AG20443 (cell line): ENCODE measurements around the gene NUBPL.
A peak's percentile ranks its signal among the peaks of the same experiment; 100 is the strongest.
"Not testable (repeated sequence)": the region's sequence is repeated elsewhere in the genome, so short reads cannot be mapped to it uniquely, and the experiment has no call there.

Experiments used
- DNase-seq: peaks from one replicate; pipeline ENCODE4 v3.0.0; 2012; ENCODE audit warnings: low spot score, mixed read lengths

NUBPL gene

DNA sequence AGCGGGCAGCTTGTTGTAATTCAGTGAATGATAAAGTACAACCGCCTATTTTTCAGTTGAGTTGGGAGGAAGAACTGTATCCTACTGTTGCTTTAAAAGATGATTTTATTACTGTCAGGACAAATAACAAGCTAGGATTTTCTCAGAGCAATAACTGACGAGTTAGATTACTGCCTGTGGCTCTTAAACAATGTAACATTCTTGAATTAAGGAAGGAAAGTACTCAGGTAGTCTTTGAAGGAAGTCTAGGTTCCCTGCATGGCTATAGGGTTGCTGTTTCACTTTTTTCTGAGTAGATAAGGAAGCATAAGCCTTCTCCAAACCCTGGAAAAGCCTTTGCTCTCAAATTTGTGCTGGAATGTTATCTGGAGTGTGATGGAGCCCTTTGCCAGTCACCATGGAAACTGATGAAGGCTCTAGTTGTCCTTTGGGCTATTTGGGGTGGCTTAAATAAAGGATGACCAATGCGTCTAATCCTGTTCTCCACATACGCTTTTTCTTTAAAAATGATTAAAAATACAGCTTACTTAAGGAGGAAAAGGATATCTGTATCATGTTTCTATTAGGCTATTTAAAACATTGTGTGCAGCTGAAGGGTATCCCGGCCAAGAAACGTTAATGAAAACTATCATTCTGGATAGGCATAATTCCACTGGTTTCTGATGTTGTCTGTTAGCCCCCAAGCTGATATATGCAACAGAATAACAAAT, 17.7 kb downstream of the NUBPL start:
- DNase-seq: no peak

DNA sequence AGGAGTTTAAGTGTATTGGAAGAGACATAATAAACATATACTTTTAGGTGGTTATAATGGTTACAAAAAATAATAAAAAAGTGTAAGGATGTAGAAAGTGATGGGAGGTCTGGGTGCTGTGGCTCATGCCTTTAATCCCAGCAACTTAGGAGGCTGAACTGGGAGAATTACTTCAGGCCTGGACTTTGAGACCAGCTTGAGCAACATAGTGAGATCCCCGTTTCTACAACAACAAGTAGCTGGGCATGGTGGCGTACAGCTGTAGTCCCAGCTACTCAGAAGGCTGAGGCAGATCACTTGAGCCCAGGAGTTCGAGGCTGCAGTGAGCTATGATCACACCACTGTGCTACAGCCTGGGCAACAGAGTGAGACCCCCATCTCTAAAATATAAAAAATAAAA, 19.0 kb downstream of the NUBPL start:
- DNase-seq: no peak

DNA sequence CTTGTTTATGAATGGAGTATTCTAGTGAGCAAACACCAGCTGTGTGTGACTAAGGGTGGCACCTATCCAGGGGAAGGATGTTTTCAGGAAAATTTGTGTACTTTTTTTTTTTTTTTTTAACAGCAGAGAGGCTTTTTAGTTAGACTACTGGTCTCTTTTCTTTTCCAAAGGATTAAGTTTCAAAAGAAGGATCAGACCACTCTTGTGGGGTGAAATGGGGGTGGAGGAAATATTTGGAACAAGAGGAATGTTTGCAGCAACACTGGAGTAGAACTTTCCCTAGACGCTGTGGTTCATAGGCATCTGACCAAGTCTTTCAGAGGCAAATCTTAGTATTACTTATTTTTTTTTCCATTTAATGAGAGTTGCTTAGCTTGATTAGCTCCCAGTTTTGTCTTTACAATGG, 21.1 kb downstream of the NUBPL start:
- peak; percentile 40 for DNase-seq

DNA sequence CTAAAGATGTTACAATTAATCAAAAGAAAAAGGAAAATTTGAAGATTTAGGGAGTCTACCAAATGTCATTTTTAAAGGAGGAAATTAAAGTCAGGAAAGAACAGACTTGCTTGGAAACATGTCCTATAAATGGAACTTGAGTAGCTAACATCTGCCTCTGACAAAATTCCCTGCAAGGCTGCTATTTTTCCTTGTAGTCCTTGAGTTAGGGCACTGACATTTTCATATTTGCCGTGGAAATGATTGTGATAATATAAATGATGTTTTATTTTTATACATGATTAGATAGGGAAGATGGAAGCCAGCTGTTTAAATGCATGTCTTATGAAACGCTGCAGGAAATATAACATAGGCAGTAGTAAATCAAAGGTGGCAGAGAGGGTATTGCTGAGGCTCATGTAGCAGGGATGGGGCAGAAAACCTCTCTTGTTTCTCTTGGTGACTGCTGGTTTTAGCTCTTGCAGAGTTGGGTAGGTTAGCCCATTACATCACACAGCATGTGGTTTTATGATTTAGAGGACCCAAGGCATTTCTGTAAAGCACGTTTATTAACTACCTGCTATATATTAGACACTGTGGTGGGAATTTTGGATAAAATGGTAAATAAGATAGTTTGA, 21.7 kb downstream of the NUBPL start:
- no peak for DNase-seq

DNA sequence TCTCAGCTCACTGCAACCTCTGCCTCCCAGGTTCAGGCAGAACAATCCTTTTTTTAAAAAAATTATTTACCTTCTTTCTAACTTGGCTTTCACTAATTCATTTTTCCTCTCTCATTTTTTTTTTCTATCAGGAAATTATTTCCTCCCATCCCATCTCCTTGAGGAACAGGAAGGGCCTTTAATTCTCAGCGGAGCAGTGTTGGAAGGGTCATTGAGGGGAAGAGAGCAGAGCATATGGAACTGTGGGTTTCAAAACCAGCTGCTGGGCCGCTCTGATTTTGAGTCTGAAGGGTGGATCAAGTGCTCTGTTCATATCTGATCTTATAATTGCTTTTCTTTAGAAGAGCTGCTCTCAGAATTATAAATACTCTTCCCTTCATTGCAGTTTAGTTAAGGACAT, 29.0 kb downstream of the NUBPL start:
- no peak for DNase-seq

DNA sequence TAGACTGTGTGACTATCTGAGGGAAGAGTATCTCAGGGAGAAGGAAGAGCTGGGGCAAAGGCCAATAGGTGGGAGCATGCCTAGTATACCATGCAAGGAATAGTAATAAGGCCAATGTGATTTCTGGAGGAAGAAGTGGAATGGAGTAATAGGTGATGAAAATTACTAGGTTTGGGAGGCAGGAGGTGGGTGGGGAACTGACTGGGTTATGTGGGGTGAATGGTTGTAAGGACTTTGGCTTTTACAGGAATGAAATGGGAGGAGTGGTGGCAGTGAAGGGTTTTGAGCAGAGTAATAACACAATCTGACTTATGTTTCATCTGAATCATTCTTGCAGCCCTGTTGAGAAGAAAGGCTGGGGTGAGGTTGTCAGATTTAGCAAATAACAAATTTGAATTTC, 30.9 kb downstream of the NUBPL start:
- no peak for DNase-seq

DNA sequence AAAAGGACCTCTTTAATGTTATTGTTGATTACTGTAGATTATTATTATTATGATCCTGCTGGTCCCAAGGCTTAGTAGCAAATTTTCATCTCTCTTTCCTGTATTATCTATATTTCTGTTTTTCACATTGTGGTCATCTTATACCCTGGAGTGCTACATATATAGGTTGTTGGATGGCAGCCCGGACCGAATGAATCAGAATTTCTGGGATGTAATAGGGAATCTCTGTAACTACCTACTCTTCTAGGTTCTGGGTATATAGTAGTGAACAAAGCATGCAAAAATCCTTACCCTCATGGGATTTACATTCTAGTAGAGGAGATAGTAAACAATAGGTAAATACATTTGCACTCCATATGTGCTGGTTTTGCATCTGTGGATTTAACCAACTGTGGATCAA, 31.4 kb downstream of the NUBPL start:
- DNase-seq: no peak

DNA sequence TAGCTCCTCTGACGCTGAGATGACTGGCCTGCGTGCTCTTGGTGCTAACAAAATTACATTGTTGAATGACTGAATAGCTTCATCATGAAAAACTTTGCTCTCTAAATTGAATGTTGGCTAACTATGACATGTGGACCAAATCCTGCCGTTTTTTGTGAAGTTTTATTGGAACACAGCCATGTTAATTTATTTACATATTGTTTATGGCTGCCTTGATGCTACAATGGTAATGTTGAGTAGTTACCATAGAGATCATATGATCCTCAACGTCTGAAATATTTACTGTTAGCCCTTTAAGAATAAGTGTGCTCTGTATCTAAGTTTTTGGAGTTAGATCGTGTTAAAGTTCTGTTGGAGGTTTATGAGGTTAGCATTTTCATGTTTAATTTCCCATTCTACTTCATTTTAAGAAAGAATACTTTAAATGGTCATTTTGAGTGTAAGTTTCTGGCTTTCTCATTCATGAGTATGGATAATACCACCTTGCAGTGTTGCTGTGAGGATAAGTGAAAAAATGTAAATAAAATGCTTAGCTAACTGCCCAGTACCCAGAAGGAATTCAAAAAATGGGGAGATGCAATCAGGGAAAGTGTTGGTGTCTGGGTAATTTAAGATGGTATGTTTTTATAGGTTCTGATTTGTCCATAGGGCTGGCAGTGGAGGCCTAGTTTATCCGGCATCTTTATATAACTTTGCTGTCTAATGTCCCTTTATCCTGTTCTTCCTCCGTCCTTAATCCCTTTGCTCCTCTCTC, 35.3 kb downstream of the NUBPL start:
- DNase-seq: no peak

DNA sequence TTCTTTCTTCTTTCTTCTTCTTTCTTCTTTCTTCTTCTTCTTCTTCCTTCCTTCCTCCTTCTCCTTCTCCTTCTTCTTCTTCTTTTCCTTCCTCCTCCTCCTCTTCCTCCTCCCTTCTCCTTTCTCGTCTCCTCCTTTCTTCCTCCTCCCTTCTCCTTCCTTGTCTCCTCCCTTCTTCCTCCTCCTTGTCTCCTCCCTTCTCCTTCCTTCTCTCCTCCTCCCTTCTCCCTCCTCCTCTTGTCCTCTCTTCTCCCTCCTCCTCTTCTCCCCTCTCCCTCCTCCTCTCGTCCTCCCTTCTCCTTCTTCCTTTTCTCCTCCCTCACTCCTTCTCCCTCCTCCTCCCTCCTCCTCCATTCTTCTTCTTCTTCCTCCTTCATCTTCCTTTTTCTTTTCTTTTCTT, 44.5 kb downstream of the NUBPL start:
- DNase-seq: no peak

DNA sequence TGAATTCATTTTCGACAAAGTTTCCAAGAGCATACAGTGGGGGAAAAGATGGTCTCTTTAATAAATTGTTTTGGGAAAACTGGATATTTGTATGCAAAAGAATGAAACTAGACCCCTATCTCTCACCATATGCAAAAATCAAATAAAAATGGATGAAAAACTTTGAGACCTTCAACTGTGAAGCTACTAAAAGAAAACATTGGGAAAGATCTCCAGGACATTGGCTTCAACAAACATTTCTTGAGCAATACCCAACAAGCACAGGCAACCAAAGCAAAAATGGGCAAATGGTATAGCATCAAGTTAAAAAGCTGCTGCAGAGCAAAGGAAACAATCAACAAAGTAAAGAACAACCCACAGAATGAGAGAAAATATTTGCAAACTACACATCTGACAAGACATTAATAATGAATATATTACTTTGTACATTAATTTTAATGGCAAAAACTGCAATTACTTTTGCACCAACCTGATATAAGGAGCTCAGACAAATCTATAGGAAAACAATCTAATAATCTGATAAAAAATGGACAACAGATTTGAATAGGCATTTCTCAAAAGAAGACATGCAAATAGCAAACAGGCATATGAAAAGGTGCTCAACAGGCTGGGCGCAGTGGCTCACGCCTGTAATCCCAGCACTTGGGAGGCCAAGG, 50.7 kb downstream of the NUBPL start:
- no peak for DNase-seq

DNA sequence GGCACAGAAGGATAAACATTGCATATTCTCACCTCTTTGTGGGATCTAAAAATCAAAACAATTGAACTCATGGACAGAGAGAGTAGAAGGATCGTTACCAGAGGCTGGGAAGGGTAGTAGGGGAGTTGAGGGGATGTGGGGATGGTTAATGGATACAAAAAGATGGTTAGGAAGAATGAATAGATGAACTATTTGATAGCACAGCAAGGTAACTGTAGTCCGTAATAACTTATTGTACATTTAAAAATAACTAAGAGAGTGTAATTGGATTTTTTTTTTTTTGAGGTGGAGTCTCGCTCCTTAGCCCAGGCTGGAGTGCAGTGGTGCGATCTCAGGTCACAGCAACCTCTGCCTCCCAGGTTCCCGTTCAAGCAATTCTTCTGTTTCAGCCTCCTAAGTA, 52.0 kb downstream of the NUBPL start:
- DNase-seq: no peak

DNA sequence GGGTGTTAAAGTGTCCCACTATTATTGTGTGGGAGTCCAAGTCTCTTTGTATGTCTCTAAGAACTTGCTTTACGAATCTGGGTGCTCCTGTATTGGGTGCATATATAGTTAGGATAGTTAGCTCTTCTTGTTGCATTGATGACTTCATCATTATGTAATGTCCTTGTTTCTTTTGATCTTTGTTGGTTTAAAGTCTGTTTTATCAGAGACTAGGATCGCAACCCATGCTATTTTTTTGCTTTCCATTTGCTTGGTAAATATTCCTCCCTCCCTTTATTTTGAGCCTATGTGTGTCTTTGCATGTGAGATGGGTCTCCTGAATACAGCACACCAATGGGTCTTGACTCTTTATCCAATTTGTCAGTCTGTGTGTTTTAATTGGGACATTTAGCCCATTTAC, 57.7 kb downstream of the NUBPL start:
- not testable (repeated sequence) for DNase-seq

DNA sequence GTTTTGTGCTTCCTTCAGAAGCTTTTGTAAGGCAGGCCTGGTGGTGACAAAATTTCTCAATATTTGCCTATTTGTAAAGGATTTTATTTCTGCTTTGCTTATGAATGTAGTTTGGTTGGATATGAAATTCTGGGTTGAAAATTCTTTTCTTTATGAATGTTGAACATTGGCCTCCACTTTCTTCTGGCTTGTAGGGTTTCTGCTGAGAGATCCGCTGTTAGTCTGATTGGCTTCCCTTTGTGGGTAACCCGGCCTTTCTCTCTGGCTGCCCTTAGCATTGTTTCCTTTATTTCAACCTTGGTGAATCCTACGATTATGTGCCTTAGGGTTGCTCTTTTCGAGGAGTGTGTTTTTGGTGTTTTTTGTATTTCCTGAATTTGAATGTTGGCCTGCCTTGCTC, 58.2 kb downstream of the NUBPL start:
- DNase-seq: no peak

DNA sequence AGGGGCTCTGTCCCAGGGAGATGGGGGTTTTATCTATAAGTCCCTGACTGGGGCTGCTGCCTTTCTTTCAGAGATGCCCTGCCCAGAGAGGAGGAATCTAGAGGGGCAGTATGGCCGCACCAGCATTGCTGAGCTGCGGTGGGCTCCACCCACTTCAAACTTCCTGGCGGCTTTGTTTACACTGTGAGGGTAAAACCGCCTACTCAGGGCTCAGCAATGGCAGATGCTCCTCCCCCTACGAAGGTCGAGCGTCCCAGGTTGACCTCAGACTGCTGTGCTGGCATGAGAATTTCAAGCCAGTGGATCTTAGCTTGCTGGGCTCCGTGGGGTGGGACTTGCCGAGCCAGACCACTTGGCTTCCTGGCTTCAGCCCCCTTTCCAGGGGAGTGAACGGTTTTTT, 59.7 kb downstream of the NUBPL start:
- not testable (repeated sequence) for DNase-seq

DNA sequence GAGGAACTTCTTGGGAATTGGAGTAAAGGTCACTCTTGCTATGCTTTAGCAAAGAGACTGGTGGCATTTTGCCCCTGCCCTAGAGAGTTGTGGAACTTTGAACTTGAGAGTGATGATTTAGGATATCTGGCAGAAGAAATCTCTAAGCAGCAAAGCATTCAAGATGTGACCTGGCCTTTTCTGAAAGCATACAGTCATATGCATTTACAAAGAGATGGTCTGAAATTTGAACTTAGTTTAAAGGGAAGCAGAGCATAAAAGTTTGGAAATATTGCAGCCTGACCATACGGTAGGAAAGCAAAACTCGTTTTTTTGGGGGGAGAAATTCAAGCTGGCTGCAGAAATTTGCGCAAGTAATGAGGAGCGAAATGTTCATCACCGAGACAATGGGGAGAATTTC, 60.9 kb downstream of the NUBPL start:
- DNase-seq: no peak

DNA sequence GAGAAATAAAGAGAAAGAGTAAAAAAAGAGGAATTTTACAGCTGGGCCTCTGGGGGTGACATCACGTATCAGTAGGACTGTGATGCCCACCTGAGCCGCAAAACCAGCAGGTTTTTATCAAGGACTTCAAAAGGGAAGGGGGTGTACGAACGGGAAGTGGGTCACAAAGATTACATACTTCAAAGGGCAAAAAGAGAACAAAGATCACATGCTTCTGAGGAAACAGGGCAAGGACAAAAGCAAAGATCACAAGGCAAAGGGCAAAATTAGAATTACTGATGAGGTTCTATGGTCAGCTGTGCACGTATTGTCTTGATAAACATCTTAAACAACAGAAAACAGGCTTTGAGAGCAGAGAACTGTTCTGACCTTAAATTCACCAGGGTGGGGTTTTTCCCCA, 91.7 kb downstream of the NUBPL start:
- not testable (repeated sequence) for DNase-seq

DNA sequence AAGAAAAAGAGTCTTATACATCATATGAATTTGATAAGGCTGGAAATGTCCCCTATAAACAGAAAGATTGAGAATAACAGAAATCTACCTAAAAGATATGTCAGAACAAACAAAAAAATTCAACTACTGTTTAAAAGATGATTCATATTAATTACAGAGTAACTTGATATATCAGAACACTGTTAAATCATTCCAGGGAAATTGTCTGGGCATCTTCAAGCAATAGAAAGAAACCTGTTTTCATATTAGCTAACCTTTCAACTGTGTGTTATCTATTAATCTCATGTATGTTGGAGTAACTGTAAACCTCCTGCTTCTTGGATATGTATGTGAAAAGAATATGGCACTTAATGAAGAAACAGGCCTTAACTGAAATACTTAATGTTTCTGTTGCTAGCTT, 96.7 kb downstream of the NUBPL start:
- DNase-seq: no peak

DNA sequence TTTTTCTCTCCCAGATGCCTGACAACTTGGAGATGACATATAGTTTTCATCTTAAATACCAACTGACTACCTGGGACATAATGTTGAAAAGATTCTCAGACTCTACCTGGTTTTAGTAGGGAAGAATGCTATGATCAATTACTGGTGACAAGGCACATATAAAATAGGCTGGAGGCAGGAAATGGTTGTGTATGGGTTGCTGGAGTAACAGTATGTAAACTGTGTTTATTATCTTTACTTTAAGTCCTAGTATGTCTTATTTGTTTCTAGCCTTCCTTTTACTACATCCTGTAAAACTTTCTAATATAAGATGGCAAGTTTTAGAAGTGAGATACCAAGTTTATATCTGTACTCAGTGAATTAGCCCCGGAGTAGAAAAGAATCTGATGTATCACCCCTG, 98.1 kb downstream of the NUBPL start:
- DNase-seq: no peak

DNA sequence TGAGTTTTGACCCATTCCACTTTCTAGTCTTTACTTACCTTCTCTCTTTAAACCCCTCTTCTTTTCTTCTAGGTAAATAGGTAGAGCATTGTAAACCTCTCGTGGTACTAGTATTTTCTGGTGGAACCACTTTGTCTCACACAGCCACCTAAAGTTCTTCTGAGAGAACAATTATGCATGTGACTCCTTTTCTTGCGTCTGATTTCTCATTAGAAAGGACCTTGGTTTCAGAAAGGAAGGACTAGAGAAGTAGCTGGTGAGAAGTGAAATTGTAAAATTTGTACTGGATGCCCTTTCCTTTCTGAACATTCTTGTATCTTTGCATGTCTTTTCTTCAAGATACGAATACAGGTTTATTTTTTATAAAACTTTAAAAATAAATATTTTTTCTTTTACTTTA, 99.0 kb downstream of the NUBPL start:
- DNase-seq: no peak

DNA sequence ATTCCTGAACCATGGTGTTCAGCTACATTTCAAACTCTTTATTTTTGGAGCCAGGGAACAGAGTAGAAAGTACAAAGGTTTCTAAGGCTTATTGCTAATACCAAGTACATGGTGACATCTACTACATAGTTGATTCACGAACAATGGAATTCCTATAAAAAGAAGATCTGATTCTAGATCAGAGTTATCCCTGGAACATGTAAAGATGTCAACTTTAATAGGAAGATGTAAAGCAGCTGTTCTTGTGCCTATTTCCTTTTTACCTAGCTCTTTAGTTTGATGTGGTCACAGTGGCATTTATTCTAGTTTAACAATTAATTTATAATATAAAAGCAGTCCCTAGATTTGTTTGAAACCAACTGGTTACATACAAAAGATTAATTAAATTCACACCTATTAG, 99.5 kb downstream of the NUBPL start:
- DNase-seq: no peak

DNA sequence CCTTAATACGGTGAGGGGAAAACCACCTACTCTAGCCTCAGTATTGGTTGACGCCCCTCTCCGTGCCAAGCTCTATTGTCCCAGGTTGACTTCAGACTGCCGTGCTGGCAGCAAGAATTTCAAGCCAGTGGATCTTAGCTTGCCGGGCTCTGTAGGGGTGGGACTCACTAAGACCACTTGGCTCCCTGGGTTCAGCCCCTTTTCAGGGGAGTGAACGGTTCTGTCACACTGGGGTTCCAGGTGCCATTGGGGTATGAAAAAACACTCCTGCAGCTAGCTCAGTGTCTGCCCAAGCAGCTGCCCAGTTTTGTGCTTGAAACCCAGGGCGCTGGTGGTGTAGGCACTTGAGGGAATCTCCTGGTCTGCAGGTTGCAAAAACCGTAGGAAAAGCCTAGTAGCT, 107.1 kb downstream of the NUBPL start:
- DNase-seq: no peak

DNA sequence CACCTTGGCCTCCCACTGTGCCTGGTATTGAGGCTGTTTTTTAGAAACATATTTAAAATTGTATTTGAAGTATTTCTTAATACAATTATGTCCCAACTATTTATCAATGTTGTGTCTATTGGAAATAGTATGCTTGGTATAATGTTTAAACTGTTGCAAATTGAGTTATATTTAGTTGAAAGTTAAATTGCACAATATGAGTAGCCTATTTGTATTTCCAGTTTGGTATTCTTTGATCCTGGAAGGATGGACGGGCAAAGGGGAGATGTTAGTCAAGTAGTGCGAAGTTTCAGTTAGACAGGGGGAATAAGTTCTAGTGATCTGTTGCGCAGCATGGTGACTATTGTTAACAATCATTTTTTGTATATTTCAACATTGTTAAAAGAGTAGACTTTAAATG, 111.5 kb downstream of the NUBPL start:
- no peak for DNase-seq

DNA sequence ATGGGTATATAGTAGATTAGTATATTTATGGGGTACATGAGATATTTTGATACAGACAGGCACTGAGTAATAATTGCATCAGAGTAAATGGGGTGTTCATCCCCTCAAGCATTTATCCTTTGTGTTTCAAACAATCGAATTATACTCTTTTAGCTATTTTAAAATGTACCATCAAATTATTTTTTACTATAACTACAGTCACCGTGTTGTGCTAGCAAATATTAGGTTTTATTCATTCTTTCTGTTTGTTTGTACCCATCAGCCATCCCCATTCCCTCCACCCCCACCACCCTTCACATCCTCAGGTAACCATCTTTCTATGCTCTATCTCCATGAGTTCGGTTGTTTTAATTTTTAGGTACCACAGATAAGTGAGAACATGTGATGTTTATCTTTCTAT, 115.8 kb downstream of the NUBPL start:
- no peak for DNase-seq
